Inferior parietal cortex (tissue), 1 donor: Measurements from ENCODE around the gene FXYD1.
"Not testable (repeated sequence)": the region's sequence is repeated elsewhere in the genome, so short reads cannot be mapped to it uniquely, and the experiment has no call there.

Experiments used
- DNase-seq: peaks from one replicate; pipeline ENCODE4 v3.0.0-alpha.2; 2016; ENCODE audit errors: extremely low spot score

FXYD1 gene

DNA sequence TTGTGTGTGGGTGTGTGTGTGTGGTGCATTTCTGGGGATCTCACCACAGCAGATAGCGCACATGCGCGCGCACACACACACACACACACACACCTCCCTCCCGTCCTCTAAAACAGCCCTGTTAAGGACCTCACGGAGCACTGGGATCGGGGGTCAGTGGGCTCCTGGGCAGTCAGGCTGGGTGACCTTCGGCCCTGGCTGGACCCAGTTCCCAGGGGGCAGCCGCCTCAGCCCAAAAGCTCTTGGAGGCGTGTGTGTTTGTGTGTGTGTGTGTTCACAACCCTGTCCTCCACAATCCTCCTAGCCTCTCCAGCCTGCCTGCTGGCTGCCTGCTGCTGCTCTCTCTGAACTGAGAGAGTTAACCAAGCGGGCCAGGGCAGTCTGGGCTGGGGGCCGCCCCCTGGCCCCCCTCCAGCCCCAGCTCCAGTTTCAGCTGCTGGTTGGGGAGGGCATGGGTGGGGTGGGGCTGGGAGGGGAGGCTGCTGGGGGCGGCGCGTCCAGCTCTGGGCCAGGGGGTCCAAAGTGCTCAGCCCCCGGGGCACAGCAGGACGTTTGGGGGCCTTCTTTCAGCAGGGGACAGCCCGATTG is at the start of gene FXYD1:
TSS of gene FXYD1 (plus strand) at position 520 of the 588 bp plus-strand sequence. CDS start 1,256 bp downstream, outside the sequence.
- DNase-seq: no peak

DNA sequence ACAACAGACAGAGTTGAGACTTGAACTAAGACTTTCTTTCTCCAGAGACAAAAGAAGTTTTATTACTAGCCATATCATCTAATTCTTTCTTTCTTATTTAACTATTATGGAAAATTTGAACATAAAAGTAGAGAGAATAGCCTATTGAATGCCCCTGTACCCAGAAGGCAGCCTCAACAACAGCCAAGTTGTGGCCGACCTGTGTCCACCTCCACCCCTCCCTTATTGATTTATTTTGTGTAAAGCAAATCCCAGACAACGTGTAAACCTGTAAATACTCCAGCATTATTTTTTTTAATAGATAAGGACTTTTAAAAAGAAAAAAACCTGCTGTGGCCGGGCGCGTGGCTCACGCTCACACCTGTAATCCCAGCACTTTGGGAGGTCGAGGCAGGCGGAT is 49.1 kb upstream of the FXYD1 start:
- no peak for DNase-seq

DNA sequence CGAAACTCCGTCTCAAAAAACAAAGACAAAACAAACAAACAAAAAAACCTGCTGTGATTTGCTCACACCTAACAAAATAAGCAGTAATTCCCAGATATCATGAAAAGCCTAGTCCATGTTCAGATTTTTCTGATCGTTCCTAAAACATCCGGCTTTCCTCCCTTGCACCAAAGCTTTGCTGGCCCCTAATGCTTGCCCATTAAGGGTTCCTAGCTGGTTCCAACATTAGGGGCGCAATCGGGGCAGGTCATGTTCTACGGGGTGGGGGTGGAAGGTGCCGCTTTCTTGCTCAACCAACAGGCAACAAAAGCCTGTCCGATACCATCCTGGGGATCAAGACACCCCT is 48.5 kb upstream of the FXYD1 start:
- DNase-seq: no peak

DNA sequence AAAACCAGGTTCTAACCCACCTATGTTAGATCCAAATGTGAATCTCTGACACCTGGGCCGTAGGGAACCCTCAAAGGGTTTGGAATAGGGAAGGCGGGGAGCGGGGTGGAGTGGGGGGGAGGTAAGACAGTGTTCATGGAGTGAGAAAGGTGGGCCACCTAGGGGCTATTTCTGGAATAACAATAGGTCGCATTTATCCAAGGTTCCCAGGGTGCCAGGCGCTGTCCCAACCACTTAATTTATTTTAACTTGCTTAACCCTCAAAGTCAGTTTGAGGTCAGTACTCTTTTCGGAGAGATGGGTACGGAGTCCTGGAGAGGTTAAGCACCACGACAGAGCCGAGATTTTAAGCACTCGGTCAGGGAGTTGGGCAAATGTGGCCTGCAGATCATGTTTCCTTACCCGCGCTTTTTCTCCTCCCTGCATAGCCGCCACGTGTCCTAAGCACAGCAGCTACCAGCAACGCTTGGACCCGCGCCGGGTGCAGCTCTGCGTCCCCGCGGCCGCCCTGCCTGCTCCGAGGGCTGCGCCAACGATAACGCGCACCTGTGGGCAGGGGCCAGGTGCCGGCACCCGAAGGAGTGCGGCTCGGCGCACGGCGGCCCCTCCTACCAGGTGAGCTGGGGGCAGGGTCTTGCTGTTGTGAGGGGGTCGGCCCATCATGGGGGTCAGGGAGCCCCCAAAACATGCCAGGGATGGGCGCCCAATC is 48.0 kb upstream of the FXYD1 start:
- peak; percentile 76 for DNase-seq

DNA sequence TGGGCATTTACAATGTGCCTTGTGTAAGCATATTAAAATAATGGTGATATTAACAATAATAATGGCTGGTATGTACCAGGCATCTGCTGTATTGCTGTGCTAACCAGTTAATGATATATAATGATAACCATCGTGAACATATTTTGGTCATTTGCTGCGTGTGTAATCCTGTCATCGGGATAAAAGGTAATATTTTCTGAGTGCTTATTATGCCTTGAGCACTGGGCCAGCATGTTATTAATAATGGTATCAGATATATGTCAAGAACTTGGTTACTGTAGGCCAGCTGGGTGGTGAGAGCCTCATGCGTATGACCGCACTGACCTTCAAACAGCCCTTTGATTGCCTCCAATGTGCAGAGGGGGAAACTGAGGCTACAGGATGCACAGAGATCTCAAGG is 45.2 kb upstream of the FXYD1 start:
- no peak for DNase-seq

DNA sequence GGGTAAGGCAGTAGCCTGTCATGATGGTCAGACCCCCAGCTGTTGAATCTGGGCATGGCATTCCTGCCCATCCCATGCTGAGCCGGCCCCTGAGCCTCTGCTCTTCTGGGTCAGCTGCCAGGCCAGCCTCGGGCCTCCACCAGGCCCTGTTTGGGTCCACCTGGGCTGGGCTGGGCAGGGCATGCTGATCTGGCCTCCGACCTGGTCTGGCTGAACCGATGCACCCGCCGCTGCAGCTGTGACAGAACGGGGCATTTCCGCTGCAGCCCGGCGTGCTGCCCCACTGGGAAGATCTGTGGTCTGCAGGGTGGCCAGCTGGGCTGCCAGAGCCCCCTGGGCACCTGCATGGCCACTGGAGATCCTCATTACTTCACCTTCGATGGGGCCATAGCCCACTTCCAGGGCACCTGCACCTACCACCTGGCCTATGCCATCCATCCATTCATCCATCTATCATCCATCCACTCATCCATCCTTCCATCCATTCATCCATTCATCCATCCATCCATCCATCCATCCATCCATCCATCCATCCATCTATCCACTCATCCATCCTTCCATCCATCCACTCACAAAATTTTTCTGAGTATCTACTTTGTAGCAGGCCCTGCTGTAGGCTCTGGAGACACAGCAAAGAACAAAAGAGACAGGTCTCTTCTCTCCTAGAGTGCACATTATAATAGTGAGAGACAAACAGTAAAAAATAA is 44.5 kb upstream of the FXYD1 start:
- DNase-seq: no peak

DNA sequence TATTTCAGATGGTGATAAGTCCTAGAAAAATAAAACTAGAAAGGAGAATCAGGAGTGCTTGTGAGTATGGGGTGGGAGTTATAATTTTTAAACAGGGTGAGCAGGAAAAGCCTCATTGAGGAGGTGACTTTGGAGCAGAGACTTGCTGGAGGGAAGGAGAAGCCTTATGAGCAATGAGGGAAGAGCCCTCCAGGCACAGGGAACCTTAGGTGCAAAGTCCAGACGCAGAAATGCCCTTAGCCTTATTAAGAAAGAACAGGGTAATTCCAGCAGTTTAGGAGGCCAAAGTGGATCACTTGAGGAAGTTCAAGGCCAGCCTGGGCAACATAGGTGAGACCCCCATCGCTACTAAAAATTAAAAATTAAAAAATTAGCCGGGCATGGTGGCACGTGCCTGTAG is 44.0 kb upstream of the FXYD1 start:
- no peak for DNase-seq

DNA sequence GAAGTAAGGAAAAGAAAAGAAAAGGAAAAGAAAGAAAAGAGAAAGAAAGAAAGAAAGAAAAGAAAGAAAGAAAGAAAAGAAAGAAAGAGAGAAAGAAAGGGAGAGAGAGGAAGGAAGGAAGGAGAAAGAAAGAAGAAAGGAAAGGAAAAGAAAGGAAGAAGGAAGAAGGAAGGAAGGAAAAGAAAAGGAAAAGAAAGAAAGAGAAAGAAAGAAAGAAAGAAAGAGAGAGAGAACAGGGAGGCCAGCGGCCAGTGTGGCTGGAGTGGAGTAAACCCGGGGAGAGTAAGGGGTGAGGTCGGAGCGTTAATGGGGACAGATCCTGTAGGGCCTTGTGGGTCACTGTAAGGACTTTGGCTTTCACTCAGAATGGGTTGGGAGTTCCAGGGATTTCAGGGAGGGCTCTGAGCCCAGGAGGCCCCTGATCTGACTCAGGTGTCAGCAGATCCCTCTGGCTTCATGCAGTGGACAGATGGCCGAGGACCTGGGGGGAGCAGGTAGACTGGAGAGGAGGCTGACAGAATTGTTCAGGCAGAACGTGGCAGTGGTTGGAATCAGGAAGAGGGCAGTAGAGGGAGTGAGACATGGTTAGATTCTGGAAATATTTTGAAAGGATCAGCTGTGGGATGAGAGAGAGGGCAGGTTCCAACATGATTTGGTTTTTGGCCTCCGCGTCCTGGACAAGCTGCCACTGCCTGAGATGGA is 42.8 kb upstream of the FXYD1 start:
- DNase-seq: no peak

DNA sequence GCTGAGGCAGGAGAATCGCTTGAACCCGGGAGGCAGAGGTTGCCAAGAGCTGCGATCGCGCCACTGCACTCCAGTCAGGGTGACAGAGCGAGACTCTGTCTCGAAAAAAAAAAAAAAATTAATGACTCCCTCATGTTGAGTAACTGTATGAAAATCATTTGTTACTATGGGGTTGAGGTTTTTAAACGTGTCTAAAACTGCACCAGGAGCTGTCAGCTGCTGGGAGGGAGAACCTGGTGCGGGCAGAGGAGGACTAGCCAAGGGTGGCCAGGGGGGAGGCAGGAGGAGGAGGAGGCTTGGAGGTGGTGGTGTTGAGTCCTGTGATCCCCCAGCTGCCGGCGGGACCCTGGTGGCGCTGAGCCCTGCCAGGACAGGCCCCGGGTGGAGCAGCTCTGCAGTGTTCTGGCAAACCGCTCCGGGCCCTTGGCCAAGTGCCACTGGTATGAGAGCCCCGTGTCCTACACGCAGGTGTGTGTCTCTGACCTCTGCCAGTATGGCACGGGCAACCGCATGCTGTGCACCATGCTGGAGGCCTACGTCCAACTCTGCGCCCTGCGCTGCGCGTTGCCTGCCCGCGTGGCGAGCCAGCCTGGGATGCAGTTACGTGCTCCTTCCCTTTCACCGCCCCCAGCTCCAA is 40.1 kb upstream of the FXYD1 start:
- DNase-seq: no peak

DNA sequence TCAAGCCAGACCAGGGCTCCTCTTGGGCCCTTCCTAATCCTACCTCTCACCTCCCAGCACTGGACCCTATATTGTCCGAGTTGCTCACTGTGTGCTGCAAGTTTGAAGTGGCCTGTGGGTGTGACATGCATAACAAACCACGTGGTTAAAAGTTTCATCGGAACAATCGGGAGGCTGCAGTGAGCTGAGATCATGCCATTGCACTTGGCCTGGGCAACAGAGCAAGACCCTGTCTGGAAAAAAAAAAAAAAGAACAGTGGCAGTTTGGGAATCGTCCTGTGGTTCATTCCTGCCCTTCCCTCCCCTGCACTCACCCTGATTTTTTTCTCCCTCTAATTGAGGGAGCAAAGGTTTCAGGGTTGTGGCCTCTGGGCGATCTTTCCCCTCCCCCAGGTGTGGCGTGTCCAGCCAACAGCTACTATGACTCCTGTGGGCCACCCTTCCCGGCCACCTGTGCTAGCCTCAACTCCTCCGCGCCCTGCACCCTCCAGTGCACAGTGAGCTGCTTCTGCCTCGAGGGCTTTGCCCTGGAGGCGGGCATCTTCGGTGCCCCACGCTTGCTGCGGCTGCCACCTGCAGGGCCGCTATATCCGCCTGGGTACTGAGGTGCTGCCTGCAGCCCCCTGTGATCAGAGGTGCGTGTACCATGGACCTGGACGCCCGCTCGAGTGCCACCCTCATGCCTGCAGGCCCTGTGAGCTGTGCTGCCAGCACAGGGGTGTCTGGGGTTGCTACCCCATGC is 39.3 kb upstream of the FXYD1 start:
- DNase-seq: no peak

DNA sequence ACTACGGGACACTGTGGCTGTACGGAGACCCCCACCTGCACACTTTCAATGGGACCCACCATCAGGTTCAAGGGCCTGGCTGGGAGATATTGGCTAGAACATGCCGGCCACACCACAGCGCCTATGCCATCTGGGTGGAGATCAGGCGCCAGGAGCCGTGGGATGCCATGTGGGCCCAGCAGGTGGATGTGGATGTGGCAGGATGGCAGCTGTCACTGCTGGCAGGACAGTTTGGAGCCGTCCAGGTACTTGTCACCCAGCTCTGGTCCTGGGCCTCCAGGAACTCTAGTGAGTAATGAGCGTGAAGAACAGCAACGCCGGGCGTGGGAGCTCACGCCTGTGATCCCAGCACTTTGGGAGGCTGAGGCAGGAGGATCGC is 38.7 kb upstream of the FXYD1 start:
- DNase-seq: no peak

DNA sequence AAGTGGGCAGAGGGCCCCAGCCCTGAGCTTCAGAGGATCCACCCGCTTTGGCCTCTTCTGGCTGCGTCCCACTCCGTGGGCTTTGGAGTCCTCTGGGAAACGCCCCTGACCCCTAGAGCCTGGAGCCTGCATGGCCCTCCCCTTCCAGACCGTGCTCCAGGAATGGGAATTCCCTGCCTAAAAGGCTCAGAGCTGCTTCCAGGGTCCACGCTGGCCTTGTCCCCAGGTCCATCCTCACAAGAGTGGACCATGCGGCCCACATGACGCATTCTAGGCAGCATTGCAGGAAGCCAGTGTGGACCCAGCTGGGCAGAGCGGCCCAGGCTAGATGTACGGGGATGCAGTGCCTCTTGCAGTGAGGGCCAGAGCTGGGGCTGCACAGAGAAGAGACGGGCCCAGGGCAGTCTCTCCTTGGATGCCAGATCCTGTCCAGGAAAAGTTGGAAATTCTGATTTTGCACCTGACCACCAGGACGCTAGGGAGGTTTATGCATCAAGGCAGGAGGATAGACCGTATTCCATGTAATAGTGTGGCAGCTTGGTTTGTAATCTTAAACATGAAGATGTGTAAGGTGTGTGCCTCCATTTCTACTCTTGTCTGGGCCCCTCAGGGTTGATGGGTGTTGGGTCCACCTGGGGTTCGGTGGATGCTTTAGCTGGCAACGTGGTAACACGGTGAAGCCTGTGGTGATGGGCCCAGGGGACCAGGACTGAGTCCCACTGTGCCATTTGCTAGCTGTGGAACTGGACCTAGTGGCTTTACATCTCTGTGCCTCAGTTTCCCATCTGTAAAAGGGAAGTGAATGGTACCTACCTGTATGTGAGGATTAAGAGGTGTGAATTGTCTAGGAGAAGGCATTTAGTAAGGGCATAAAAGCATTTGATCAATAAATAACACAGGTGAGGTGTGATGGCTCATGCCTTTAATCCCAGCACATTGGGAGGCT is 37.8 kb upstream of the FXYD1 start:
- DNase-seq: no peak

DNA sequence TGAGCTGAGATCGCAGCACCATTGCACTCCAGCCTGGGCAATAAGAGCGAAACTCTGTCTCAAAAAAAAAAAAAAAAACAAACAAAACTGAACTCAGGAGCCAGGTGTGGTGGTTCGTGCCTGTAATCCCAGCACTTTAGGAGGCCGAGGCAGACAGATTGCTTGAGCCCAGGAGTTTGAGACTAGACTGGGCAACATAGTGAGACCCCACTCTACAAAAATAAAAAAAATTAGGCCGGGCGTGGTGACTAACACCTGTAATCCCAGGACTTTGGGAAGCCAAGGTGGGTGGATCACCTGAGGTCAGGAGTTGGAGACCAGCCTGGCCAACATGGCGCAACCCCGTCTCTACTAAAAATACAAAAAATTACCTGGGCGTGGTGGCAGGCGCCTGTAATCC is 36.7 kb upstream of the FXYD1 start:
- DNase-seq: not testable (repeated sequence)

DNA sequence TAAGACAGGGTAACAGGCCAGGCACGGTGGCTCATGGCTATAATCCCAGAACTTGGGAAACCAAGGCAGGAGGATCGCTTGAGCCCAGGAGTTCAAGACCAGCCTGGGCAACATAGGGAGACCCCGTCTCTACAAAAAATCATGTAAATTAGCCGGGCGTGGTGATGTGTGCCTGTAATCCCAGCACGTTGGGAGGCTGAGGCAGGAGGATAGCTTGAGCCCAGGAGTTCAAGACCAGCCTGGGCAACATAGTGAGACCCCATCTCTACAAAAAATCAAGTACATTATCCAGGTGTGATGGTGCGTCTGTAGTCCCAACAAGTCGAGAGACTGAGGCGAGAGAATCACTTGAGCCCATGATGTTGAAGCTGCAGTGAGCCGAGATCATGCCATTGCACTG is 35.0 kb upstream of the FXYD1 start:
- not testable (repeated sequence) for DNase-seq

DNA sequence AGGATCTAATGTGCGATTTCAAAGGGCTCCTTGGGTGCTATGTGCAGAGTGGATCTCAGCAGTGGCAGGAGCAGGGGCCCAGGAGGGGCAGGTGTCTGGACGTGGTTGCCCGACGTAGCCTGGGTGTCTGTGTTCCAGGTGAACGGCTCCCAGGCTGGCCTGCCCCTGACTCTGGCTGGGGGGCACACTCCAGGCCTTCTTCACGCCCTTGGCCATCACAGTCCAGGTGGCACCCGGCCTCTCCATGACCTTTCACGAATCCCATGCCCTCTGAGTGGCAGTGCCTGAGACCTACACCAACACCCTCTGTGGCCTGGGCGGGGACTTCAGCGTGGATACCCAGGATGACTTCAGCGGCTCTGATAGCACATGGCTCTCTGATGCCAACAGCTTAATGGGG is 34.3 kb upstream of the FXYD1 start:
- DNase-seq: no peak

DNA sequence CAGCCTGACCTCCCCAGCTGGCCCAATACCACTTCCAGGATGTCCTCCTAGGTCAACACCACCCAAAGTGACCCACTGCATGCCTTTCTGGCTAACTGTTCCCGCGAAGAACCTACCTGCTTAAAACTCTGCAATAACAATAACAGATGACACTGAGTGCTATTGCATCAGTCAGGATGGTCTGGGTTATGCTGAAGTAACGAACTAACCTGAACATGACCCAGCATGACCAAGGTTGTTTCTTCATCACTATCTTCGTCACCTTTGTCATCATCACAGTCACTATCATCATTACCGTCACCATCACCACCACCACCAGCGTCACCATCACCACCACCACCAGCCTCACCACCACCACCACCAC is 33.6 kb upstream of the FXYD1 start:
- no peak for DNase-seq

DNA sequence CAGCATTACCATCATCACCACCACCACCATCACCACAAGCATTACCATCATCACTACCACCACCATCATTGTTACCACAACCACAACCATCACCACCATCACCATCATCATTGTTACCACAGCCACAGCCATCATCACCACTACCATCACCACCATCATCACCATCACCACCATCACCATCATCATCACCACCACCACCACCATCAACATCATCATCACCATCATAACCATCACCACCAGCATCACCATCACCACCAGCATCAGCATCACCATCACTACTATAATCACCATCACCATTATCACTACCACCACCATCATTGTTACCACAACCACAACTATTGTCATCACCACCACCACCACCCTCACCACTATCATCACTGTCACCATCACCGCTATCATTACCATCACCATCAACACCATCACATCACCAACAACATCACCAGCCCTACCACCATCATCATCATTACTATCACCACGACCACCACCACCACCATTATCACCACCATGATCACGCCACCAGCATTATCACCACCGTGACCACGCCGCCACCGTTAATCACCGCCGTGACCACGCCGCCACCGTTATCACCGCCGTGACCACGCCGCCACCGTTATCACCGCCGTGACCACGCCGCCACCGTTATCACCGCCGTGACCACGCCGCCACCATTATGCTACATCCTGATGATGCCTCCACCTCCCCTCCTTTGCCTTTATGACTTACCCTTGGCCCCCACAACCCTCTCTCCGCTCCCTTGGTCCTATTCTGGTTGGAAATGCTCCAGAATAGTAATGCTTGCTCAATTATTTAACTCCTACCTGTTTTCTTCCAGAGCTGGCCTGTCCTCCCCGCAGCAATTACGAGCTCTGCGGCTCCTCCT is 33.0 kb upstream of the FXYD1 start:
- DNase-seq: no peak

DNA sequence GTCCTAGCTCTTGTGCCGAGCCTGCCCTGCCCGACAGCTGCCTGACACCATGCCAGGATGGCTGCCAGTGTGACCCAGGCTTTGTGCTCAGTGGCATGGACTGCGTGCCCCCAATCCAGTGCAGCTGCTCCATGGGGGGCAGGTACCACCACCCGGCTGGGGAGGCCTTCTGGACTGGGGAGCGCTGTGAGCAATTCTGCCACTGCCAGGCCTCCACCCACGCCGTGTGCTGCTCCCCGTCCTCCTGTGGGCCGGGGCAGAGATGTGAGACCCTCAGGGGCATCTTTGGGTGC is 32.4 kb upstream of the FXYD1 start:
- DNase-seq: peak; percentile 51

DNA sequence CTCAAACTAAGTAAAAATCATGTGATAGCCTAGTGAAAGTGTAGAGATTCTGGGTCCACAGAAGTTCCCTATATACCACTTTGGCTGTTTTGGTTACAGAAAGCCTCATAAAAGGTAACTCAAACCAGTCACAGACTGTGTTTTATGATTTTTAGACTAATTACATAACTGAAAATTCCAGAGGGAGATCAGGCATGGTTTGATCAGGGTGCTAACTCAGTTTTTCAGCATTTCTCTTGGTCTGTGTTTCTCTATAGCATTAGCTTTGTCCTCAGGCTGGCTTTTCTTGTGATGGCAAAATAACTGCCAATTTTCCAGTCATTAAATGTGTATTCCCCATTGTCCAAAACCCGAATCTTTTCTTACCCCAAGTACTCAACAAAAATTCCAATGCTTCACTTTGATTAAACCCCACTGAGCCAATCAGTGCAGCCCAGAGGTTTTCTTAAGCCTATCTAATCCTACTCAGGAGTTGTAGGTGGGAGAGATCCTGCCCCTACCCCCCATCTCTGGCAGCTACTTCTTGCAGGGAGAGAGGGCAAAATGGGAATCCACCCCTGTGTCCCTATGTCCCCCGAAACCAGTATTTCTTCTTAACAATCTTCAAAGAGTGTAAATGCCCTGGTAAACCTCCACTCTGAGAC is 31.6 kb upstream of the FXYD1 start:
- peak; percentile 43 for DNase-seq
